Islet of Langerhans (tissue), 1 donor: ENCODE measurements around the gene FGD6.
"Not testable (repeated sequence)": the region's sequence is repeated elsewhere in the genome, so short reads cannot be mapped to it uniquely, and the experiment has no call there.

Experiments
- FAIRE-seq: peaks from one replicate; lab custom pipeline; 2011; peaks lifted over from hg19 to GRCh38; lab: Jason Lieb, UNC

The FGD6 gene

DNA sequence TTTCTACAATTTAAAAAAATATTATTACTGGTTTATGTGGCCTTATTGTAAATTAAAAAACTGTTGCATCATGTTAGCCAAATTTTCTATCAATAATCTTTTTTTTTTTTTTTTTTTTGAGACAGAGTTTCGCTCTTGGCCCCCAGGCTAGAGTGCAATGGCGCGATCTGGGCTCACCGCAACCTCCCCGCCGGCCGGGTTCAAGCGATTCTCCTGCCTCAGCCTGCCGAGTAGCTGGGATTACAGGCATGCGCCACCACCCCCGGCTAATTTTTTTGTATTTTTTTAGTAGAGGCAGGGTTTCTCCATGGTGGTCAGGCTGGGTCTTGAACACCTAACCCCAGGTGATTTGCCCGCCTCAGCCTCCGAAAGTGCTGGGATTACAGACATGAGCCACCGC is 16.9 kb upstream of the FGD6 start:
- not testable (repeated sequence) for FAIRE-seq

DNA sequence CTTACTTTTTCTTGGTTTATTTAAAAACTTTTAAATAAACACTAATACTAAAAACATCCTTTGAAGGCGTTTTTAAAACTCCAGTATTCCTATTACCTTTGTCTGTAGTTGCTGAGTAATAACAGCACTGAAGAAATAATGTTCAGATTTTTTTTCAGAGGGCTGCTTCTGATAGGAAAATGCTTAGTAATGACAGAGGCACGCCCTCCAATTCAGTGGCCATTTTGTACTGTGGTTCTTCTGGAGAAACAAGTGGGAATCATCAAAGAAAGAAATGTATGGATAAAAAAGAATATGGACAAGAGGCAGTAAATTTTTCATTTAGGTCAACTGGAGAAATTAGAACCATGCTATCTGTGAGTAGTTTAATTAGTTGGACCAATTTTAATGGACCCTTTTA is 13.9 kb upstream of the FGD6 start:
- no peak for FAIRE-seq

DNA sequence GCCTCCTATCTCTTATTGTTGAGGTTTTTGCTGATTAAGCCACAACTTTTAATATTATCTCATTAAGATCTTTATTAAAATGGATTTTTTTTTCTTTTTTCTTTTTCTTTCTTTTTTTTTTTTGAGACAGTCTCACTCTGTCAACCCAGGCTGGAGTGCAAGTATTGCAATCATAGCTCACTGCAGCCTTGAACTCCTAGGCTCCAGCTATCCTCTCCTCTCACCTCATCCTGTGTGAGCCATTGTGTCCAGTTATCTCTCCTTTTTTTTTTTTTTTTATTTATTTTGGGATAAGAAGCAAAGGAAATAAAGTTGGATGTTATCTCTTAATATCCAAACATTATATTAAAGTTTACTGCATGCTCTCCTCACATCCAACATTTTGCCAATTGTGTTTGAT is 13.0 kb upstream of the FGD6 start:
- no peak for FAIRE-seq

DNA sequence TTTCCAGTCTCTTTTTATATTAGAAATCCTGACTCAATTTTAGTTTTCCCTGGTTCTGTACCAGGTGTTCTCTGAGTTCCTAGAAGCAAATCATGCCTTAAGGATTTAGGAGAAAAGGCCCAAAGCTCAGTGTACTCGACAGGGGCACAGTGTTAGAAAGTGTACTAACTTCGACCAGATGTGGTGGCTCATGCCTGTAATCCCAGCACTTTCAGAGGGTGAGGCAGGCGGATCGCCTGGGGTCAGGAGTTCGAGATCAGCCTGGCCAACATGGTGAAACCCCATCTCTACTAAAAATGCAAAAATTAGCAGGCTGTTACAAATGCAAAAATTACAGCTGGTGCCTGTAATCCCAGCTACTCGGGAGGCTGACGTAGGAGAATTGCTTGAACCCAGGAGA is 12.4 kb upstream of the FGD6 start:
- FAIRE-seq: no peak

DNA sequence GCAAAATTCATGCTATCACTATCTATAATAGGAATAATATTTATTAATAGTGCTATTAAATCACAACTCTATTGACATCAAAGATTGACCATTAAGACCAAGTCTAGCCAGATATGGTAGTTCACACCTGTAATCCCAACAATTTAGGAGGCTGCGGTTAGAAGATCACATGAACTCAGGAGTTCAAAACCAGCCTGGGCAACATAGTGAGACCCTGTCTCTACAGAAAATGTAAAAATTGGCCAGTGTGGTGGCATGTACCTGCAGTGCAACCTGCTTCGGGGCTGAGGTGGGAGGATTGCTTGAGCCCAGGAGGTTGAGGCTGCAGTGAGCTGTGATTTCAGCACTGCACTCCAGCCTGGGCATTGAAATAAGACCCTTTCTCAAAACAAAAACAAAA is 11.3 kb upstream of the FGD6 start:
- FAIRE-seq: no peak

DNA sequence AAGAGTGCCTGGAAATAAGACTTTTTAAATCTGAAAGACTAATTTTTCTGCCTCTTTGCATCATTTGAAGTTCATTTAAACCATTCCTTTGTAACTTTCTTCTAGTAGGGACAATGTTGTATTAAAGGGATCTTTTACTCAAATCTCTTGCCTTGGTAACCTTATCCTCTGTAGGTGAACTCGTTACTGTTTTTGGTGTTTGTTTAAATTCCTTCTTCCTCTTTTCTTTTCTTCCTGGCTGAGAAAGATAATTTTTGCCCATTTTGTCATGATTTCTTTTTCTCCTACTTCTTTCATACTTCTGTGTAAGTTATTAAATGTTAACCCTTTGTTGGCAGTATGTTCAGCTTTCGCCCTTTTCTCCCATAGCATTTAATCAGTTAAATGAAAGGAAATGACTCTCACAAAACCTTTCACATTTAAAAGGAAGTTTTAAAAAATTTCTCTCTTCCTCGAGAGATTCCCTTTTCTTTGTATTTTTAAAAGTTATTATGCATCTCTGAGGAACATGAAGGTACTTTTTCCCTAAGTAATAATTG is 10.6 kb upstream of the FGD6 start:
- no peak for FAIRE-seq

DNA sequence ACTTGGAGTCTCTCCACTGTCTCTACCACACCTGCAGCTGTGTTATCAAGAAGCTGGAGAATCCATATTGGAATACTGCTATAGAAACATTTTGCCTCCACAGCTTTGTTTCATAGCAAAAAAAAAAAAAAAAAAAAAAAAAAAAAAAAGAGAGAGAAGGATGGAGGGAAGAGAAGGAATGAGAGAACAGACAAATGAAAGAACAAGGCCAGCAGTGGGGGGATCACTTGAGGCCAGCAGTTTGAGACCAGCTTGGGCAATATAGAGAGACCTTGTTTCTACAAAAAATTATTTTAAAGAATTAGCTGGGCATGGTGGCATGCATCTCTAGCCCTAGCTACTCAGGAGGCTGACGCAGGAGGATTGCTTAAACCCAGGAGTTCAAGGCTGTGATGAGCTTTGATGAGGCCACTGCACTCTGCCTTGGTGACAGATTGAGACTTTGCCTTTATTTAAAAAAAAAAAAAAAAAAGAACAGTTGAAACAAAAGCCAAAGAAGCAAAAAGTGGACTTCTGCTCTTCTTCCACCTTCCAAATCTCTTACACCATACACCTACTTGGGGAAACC is 8.5 kb upstream of the FGD6 start:
- no peak for FAIRE-seq

DNA sequence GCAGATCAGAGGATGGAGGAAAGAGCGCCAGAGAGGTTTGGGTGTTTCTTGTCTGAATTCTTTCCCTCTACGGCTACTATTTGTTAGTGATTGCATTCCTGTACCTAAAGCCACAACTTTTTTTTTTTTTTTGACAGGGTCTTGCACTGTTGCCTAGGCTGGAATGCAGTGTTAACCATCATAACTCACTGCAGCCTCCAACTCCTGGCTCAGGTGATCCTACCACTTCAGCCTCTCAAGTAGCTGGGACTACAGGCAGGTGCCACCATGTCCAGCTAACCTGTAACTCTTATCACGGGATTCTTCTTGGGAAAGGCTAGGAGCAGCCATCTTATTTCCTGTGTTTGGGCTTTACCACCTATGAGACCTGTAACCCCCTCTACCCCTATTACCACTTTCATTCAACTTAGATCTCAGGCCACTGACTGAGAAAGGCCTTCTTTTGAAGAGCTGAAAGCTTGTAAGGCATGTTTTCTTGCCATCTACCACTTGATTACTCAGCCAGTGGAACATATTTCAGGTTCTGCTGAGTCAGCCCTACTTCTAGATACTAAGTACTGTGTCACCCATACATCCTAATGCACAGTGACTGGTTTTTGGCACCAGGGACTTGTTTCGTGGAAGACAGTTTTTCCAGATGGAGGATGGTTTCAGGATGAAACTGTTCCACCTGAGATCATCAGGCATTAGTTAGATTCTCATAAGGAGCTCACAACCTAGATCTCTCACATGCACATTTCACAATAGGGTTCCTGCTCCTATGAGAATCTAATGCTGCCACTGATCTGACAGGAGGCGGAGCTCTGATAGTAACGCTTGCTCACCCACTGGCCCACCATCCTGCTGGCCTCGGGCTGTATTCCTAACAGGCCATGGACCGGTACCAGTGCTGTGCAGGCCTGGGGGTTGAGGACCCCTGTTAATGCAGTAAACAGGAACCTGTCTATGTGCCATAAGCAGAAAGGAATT is 7.2 kb upstream of the FGD6 start:
- FAIRE-seq: no peak

DNA sequence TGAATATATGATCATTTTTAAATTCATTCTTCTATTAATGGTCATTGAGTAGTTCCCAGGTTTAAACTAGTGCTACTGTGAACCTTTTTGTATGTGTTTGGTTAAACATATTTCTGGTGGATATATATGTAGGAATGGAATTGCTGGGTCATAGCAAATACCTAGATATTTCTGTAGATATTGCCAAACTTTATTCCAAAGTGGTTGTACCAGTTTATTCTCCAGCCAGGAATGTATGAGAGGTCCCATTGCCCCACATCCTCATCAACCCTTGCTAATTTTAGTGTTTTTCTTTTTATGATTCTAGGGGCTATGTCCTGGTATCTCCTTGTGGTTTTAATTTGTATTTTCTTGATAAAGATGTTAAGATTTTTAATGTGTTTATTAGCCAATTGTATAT is 3.5 kb upstream of the FGD6 start:
- no peak for FAIRE-seq

DNA sequence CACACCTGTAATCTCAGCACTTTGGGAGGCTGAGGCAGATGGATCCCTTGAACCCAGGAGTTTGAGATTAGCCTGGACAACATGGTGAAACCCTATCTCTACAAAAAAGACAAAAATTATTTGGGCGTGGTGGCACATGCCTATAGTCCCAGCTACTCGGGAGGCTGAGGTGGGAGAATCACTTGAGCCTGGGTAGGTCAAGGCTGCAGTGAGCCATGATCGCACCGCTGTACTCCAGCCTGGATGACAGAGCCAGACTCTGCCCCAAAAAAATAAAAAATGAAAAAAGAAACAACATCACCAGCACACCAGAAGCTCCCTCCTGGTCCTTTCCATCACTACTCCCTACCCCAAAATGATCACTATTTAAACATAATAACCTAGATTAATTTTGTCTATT is 2.9 kb upstream of the FGD6 start:
- no peak for FAIRE-seq

DNA sequence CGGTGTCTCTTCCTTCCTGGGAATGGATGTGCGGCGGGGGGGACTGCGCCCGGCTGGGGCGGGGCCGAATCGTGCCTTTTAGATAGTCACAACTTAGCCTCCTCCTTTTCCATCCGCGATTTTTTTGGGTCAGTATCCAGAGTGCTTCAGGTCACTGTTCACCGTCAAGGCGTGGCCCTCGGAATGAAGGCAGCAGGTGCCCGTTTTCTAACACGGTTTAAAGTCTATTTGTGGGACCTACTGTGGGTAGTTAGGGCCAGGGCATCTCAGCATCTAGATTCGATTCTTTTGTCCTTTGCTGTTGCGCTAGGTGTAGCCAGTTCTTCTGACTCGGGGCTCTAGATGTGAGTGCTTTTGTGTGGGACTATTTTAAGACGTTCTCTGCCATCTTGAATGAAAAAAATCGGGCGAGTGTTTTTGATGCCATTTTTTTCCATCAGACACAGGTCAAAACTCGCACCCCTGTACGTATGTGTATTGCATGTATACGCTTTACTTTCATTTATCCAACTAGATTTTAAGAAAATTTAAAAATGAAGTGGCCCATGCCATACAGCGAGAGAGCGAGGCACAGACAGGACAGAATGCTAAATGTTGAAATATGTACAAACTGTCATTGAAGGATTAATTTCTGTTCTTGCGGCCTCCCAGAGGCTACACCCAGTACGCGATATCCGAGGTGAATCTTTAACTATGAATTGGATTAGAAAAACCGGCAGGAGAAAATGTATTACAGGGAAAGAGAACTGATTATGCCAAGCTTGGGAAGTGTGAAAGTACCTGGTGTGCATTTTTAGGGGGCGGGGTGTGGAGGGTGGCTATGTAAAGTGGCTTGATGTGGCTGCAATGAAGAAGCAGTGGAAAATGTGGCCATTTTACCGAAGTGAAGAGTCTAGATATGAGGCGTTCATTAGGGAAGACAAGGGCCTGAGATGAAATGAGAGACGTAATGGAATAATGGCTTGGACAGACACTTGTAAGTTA is 1.2 kb upstream of the FGD6 start:
- FAIRE-seq: peak; percentile 61

DNA sequence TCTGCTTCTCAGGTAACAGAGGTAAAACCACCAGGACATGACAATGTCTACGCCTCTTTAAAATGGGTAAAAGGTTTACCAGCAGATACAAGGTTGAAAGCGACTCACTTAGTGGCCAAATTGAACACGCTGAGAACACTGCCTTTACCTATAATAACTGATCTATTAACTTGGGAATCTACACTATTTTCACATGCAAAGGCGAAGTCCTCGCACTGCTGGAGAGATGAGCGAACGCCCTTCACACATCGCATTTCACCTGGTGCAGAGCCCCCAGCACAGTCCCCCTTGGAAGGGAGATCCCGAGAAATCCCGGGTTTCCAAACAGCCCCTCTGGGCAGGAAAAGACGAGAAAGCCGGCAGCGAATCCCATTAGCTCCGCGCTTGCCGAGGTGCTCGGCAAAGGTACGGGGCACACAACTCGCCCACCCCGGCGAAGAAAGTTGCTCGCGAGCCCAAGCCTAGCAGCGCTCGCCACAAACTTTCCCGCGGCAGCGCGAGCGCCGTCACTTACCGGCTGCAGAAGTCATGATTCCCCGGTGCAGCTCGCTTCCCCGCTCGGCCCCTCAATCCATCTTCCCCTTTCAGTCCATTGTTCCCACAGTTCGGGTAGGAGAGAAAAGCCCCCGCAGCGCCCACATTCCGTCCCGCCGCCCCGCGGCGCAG is 423 bp downstream of the FGD6 start:
- FAIRE-seq: no peak

DNA sequence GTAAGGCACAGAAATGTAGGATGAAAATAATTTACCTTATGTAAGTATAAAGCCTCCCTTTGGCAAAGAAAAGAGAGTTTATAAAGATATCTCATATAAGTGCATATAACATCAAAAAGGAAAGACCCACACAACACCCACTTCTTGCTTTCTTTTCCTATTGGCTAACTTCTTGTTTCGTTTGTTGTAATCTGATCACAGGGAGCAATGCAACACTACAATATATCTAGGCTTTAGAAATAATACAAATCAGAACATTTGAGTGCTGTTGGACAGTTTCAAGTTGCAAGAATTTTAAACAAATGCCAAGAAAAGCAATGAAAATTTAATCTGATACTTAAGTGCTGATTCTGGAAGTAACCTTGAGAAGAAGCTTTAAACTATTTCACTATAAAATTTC is 1.3 kb downstream of the FGD6 start:
- FAIRE-seq: no peak

DNA sequence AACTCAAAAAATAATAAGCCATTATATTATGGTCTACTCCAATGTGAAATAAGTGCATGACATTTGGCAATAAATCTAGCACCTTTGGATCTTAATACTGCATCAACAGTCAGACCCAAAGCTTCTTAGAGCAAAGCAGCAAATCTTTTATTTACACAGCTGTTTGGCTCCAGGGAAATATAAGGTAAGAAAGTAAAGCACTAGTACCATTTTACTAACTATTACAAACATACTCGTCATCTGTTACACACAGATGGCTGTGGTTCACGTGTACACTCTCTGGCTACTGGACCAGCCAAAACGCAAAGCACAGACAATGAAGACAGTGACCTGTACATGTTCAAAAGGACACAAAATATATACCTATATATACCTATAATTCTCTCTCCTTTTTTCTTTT is 2.8 kb downstream of the FGD6 start:
- no peak for FAIRE-seq

DNA sequence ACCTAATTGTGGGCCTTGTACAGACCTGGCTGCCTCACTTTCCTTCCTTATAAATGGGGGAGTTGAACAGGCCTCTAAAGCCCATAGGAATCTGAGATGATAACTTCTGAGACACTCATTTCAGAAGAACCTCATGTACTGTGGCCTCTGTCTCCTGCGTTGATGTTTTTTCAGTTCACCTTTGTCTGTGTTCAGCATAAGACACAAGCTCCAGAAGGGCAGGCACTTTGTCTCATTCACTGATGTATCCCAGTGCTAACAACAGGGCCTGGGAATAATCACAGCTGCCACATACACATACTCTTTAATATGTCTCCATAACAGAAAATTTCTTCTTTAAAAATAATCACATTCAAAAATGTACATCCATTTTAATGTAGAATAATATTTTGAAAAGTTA is 3.3 kb downstream of the FGD6 start:
- no peak for FAIRE-seq

DNA sequence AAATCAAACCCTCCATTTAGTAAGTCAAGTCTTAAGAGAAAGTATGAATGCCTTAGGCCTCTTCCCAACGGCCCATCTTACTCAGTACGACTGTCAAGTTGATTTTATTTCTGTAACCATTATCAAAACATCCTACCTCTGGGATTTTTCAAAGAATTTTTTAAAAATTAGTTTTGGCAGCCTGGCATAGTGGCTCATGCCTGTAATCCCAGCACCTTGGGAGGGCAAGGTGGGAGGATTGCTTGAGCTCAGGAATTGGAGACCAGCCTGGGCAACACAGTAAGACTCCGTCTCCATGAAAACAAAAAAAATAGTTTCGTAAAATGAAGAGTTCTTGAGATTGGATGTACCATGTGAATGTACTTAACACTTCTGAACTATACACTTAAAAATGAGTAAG is 4.1 kb downstream of the FGD6 start:
- FAIRE-seq: no peak

DNA sequence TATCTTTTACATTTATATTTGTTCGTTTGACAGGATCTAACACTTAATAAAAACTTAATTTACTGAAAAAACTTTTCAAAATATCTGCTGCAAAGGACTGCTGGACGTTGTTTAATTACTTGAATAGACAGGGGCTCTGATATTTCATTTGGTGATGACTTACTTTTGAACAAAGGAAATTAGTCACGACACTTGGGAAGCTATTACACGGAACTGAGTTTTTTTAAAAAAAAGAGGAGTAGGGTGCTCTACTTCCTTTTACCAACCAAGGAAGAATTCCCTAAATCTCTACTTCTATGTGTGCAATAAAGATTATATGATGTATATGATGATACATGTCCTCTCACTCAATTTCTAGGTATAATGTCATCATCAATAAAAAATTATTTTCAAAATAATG is 4.7 kb downstream of the FGD6 start:
- FAIRE-seq: no peak

DNA sequence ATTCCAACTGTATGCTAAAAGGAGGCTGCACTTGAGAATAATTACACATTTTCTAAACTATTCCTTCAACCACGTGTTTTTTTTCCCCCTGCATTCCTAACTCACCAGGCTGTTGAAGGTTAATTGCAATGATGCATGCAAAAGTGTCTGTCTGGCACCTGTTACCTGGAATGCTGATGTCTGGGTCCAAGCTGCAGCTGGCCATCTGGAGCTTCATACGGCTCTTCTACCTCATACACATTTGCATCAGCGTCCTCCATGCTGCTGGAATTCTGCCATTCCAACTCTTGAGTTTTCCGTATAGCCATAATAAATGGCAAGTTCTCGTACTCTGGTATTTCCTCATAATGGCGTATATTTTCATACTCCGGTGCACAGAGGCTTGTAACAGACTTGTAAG is 8.6 kb downstream of the FGD6 start:
- no peak for FAIRE-seq

DNA sequence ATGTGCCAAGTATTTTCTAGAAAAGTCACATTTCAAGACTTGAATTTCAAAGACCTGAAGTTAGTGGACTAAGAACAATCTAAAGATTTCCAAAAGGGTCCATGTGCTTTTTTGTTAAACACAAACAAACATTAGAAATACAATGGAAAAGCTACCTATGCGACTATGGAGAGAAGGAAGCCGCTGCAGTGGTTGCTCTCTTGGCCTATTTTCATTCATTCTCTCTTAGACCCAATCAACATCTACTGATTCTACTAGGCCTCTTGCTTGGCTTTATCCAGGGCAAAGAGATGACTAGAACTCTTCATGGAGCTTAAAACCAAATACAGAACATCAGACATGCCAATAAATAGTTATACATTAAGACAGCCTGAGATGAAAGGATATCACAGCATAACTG is 9.9 kb downstream of the FGD6 start:
- no peak for FAIRE-seq

DNA sequence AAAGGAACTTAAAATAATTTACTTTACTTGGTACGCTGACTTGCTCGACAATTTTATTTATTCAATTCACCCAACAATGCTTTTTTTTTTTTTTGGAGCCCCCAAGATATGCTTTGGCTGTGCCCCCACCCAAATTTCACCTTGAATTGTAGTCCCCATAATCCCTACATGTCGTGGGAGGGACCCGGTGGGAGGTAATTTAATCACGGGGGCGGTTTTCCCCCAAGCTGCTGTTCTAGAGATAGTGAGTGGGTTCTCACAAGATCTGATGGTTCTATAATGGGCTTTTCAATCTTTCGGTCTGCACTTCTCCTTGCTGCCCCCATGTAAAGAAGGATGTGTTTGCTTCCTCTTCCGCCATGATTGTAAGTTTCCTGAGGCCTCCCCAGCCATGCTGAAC is 10.4 kb downstream of the FGD6 start:
- no peak for FAIRE-seq

DNA sequence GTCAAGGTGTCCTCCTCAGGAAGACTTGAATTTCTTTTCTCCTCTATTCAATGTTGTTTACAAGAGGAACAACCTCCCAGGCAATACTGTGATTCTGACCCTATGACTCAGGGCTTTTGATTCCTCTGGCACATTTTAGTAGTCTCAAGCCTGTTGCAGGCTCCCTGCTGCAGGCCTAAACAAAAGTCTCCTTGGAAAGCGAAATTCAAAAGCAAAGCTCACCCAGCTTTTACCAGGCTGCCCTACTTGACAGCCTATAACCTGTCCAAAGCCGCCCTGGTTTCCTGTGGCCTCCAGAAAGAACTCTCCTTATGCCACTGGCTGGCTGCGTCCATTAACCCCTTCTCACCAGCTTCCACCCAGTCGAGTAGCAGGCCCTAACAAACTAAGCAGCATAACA is 11.6 kb downstream of the FGD6 start:
- no peak for FAIRE-seq

DNA sequence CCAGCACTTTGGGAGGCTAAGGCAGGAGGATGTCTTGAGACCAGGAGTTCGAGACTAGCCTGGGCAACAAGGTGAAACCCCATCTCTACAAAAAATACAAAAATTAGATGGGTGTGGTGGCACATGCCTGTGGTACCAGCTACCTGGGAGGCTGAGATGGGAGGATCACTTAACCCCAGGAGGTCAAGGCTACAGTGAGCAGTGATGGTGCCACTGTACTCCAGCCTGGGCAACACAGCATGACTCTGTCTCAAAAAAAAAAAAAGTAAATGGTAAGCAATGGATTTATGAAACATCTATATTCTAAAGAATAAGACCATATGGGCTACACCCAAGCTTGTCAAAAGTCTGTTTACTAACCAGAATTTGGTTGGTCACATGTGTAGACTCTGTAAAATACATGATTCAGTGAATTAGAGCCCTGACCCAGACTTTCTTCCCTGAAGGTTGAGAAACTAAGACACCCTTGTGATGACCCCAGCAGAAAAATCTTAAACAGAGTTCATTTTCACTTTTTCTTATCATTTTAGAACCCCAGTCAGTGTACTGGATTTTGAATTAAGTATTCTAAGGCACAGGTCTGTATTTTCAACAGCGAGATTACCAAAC is 12.1 kb downstream of the FGD6 start:
- no peak for FAIRE-seq
